Measurements from ENCODE around the gene LPIN3.
"Not testable (repeated sequence)": the region's sequence is repeated elsewhere in the genome, so short reads cannot be mapped to it uniquely, and the experiment has no call there.

Gene LPIN3

DNA sequence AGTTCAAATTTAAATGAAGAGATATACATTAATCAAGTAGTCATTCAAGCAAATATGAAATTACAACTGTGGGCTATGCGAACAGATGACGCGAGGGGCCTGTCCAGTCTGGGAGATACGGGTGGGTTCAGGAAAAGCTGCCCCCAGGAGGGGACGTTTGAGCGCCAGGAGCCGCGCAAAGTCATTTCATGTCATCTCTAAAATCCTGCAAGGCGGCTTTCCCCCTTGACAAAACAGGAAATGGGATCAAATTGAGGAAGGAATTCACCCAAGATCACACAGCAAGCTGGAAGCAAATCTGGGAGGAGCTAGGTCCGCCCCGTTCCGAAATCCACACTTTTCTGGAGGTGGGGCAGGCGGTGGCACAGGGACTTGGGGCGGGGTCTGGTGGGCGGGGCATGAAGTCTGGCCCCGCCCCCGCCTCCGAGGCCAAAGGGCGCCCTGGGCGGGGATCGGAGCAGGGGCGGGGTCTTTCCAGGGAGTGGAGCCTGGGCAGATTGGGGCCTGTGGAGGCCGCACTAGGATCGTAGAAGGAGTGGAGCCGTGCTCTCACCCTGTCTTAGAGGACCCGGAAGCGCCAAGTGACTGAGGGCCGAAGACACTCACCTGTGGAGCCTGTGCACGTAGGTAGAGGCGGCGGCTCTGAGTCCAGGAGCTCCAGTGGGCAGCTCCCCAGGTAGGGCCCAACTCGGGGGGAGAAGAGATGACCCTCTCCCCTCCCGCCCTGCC lies at the start of gene LPIN3:
Gene LPIN3, plus strand, starts transcription at position 495 of the 729 bp plus-strand sequence. CDS start 4,983 bp downstream, outside the sequence.
- DNase-seq (ENCODE audit: low read depth in 2 of 2, low spot score in 1 of 2), result no peak

- no peak for DNase-seq (ENCODE audit: low read depth in 2 of 2, low spot score in 1 of 2)
Measured at GRCh38 chr20:41293269-41294037, 47.2 kb upstream of the LPIN3 start.

GRCh38 chr20:41299899-41300298 lies 40.7 kb upstream of the LPIN3 start:
- no peak for DNase-seq (ENCODE audit: low read depth in 2 of 2, low spot score in 1 of 2)

DNA sequence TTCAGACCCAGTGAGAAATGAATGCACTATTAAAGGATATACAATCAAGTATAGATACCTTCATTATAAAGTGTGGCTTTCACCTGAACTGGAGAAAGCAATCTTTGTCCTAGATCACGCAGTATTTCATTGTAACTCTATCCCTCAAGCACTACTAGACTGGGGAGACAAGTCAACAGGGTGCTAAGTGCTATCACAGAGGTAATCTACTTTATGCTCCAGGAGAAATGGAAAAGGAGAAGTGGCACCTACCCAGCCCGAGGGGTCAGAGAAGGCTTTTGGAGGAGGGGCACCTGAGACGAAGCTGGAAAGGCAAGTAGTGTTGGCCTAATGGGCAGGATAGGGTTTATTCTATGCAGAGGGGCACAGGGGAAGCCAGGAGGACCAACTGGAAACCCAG lies 40.2 kb upstream of the LPIN3 start:
- no peak for DNase-seq (ENCODE audit: low read depth in 2 of 2, low spot score in 1 of 2)

- no peak for DNase-seq (ENCODE audit: low read depth in 2 of 2, low spot score in 1 of 2)
Measured at GRCh38 chr20:41300886-41301285, 39.7 kb upstream of the LPIN3 start.

DNA sequence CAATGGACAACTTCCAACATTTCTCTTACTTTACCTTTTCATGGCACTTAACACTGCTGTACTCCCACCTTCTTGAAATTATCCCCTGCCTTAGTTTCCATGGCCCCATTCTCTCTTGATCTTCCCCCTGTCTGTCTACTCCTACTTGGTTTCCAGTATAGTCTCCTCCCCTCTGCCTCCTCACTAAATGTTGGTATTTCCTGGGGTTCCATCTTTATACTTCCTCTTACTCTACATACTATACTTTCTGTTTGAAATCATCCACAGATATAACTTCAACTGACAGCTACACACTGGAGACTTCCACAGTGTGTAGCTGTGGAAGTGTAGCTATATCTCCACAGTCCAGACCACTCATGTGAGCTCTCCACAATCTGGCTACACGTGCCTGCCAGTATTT lies 36.6 kb upstream of the LPIN3 start:
- no peak for DNase-seq (ENCODE audit: low read depth in 2 of 2, low spot score in 1 of 2)

DNA sequence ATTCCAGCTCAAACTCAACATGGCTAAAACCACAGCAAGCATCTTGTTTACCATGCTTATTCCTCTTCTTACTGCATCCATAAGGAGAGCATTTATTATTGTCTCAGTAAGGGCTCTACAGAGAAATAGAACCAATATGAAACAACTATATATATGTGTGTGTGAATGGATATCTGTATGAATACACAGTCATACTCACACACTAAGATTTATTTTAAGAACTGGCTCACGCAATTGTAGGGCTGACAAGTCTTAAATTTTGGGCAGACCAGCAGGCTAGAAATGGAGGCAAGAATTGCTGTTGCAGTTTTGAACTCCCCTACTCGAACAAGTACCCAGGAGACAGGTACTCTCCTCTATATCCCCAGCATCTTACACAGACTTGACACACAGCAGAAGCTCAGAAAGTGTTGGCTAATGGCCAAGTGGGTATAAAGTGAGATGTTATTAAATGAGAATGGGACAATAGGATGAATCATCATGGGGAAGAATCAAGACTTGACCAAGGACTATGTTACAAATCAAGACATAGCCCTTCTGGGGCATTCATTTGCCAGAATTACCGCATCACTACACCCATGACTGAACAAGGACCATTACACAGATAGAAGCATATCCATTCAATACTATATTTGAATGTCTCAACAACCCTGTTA lies 36.1 kb upstream of the LPIN3 start:
- no peak for DNase-seq (ENCODE audit: low read depth in 2 of 2, low spot score in 1 of 2)

DNA sequence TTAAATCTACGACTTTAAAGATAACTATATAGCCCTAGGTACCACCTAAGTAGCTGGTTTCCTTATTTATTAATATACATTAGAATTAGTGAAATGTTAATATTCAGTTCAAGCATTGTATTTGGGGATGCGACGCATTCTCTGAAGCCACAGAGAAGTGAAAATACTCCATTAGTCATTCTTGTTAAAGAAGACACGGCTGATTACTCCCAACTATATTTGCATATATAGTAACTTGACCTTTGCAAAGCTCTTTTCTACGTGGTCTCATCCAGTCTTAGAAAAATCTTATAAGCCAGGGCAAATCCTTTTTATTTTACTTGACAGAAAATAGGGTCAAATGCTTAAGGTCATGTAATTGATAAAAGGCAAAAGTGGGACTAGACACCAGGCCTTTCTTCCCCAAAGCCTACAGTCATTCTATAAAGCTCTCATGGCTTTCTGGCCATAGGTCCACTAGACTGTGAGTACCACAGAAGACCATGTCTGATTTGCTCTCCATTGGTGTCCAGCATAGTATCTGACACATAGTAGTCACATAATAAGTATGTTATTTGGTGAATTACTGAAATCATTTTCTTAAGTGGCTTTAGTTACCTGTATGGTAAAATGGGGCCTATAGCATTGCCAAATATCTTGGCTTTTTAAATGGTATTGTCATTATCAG lies 34.4 kb upstream of the LPIN3 start:
- no peak for DNase-seq (ENCODE audit: low read depth in 2 of 2, low spot score in 1 of 2)

DNA sequence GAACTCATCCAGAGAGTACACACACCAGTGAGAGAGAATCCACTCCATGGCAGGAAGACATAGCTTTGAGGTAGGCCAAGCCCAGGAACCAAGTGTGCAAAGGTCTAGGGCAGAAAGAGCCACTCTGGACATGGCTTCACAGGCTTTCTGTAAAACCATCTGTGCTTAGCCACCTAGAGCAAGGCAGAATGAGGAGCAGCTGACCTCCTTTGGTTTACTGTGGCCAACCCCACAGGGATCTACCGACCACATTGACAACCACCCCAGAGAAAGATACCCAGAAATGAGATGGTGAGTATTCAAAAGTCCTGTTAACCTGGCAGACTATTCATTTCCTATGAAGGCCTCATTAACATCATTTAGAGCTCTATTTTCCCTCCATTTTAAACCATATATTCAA lies 33.6 kb upstream of the LPIN3 start:
- DNase-seq (ENCODE audit: low read depth in 2 of 2, low spot score in 1 of 2), result no peak

GRCh38 chr20:41308290-41308711 lies 32.3 kb upstream of the LPIN3 start:
- DNase-seq (ENCODE audit: low read depth in 2 of 2, low spot score in 1 of 2), result no peak

- DNase-seq (ENCODE audit: low read depth in 2 of 2, low spot score in 1 of 2), result no peak
Measured at GRCh38 chr20:41308726-41309413, 31.8 kb upstream of the LPIN3 start.

GRCh38 chr20:41309817-41310216 lies 30.8 kb upstream of the LPIN3 start:
- DNase-seq (ENCODE audit: low read depth in 2 of 2, low spot score in 1 of 2), result no peak

GRCh38 chr20:41312009-41312408 lies 28.6 kb upstream of the LPIN3 start:
- not testable (repeated sequence) for DNase-seq (ENCODE audit: low read depth in 2 of 2, low spot score in 1 of 2)

DNA sequence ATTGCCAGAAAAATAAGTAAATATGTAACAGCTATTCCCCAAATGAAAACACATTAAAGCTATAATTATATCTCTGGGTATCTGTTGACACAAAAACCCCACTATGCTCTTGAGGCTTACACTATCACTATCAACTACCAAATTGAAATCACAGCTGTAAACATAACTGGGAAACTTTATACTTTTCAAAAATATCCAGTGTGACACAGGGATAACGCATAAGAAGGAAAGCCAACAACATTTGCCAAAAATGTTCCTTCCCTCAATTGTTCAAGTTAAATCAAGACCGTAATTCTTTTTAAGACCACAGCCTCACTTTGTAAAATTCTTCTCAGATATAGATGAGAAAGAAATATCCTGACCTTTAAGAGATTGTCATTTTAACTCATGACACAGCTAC lies 26.2 kb upstream of the LPIN3 start:
- no peak for DNase-seq (ENCODE audit: low read depth in 2 of 2, low spot score in 1 of 2)

DNA sequence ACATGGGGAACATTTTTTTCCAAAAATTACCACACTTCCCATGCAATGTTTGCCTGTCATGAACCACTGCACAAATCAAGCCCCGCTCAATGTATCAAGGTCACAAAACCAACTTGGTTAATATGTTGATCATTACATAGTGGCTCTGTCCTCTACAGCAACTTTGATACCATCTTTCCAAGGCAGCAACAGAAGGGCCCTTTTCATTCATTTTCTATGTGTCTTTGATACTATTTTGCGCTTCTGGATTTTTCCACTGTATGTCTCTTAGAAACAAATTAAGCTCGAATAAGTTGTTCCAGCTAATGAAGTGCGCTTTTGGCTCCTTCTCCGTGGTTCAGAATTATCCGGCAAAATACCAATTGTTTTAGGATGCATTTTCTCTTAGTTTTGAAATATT lies 24.6 kb upstream of the LPIN3 start:
- no peak for DNase-seq (ENCODE audit: low read depth in 2 of 2, low spot score in 1 of 2)

DNA sequence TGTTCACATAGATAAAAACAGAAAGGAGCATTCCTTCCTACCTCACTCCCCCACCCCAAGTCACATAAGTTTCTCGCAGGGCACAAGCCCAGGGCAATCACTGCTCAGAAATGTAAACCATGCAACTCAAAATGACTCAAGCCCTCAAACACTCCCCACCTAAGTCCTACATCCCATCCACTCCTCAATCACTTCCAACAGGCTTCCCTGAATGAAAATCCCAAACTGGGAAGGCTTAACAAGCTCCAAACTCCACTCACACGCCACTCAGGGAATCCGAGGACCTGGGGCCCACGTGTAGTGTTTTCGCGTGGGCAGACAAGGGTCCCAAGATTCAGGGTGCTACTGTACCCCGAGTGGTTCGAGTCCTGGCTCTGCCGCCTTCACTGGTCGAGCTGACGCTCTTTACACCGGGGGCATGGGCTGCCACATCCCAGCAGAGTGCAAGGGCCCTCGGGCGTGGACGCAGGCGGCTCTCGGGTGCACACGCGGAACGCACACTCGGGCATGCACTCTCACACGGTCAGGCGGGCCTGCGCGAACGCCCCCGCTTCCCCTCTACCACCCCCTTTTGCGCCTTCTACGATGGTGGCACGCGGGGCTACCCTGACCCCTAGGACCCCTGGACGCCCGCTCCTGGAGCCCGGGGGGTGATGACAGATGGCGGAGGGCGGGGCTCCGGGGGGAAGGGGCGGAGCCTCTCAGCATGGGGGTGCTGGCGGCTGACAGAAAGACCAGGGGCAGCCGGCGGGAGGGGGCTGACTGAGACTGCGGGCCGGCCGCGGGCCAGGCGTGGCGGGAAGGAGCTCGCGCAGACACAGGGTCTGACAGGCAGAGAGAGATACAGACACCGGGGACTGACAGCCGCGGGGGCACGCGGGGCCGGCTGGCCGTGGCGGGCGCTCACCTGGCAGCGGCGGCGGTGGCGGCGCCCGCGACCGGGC lies 23.7 kb upstream of the LPIN3 start:
- peak; percentile 66 to 67 for DNase-seq (ENCODE audit: low read depth in 2 of 2, low spot score in 1 of 2)

DNA sequence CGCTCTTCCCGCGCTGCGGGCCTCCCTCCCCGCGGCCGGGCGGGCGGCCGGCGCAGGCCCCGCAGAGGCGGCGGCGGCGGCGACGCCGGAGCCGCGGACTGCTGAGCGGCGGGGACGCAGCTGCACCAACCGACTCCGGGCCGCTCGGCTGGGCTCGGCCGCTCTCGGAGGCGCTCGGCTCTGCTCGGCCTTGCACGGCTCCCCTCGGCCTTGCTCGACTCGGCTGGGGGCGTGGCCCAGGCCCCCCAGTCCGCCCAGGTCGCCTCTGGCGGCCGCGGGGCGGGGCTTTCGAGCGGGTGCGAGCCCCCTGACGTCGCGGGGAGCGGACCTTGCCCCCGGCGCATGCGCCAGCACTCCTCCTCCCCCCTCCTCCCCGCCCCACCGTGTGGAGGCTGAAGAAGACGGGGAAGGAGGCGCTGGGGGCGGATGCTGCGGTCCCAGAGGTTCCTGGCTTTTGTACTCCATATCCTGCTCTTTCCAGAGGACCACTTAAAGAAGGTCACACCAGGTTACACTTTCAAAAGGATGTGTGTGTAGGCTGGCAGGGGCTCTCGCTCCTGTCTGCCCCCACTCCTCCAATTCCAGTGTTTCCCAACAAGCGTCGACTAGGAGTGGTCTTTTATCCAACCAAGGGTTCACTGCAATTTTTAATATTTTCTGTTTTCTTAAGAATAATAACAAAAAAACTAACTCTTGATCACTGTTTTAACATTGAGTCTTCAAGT lies 22.9 kb upstream of the LPIN3 start, which contains the start of gene ZHX3:
Gene ZHX3, minus strand, starts transcription at position 186 of the 725 bp plus-strand sequence. CDS start 112,815 bp downstream, outside the sequence.
- peak; percentile 81 to 95 for DNase-seq (ENCODE audit: low read depth in 2 of 2, low spot score in 1 of 2)

DNA sequence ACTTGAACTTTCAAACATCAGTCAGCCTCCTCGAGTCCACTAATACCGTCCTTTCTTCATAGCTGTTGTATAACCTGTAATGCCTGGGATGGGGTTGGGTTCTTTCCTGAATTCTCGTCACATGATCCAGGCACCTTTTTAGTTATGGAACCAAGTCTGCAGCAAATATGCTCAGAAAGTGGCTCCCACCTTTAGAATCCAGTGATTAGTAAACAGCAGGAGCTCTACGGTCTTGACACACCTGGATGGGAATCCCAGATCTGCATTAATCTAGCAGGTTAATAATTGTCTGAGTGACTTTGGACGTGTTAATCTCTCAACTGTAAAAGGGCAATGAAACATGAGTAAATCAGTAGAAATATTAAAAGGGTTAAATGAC lies 22.4 kb upstream of the LPIN3 start:
- no peak for DNase-seq (ENCODE audit: low read depth in 2 of 2, low spot score in 1 of 2)

- DNase-seq (ENCODE audit: low read depth in 2 of 2, low spot score in 1 of 2), result no peak
Measured at GRCh38 chr20:41320441-41320840, 20.2 kb upstream of the LPIN3 start.
